ENCODE measurements around the gene OR2H2.

The OR2H2 gene

DNA sequence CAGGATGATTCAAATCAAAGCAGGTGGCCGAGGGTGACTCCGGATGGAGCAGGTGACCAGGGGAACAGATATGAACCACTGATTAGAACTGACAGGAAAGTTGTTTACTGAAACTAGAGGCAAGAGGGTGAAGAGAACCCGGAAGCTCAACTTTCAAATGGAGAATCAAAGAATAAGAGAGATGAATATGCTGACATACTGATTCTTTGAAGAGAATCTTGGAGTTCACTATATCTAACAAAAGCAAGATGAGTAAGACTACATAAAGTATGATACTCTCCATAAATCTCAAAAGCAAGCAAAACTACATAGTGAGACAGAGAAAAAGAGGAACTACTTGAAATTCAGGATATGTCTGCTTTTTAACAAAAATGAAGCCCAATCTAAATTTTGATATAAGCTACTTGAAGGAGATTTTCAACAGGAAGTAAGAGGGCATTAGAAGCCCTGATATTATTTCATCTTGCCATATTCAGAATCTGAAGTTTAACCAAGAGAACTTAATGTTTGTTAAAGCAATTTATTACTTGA is 21.4 kb upstream of the OR2H2 start (continued):
- TF ChIP-seq, protein P1, sequence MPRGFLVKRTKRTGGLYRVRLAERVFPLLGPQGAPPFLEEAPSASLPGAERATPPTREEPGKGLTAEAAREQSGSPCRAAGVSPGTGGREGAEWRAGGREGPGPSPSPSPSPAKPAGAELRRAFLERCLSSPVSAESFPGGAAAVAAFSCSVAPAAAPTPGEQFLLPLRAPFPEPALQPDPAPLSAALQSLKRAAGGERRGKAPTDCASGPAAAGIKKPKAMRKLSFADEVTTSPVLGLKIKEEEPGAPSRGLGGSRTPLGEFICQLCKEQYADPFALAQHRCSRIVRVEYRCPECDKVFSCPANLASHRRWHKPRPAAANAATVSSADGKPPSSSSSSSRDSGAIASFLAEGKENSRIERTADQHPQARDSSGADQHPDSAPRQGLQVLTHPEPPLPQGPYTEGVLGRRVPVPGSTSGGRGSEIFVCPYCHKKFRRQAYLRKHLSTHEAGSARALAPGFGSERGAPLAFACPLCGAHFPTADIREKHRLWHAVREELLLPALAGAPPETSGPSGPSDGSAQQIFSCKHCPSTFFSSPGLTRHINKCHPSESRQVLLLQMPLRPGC (tag by site-specific recombination; IDR thresholded peaks at IDR 0.05), result no peak
- TF ChIP-seq, protein P2, sequence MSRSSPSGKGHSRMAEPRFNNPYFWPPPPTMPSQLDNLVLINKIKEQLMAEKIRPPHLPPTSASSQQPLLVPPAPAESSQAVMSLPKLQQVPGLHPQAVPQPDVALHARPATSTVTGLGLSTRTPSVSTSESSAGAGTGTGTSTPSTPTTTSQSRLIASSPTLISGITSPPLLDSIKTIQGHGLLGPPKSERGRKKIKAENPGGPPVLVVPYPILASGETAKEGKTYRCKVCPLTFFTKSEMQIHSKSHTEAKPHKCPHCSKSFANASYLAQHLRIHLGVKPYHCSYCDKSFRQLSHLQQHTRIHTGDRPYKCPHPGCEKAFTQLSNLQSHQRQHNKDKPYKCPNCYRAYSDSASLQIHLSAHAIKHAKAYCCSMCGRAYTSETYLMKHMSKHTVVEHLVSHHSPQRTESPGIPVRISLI (tag by site-specific recombination; IDR thresholded peaks at IDR 0.05), result no peak
- TF ChIP-seq MYNN (tag by site-specific recombination; IDR thresholded peaks at IDR 0.05; ENCODE audit: borderline replicate concordance), result no peak

GRCh38 chr6:29564875-29565274 is 20.0 kb upstream of the OR2H2 start:
- no peaks in the 10 kb centered on the region for H3K9me3 ChIP-seq (ENCODE audit: control insufficient read depth, insufficient read depth, low read depth, low read length)
- TF ChIP-seq ZNF529 (tag by site-specific recombination; IDR thresholded peaks at IDR 0.05; ENCODE audit: insufficient replicate concordance) (no peak), ZNF2 (tag by site-specific recombination; IDR thresholded peaks at IDR 0.05) (no peak), MZF1 (tag by site-specific recombination; IDR thresholded peaks at IDR 0.05; ENCODE audit: borderline replicate concordance) (no peak)
- TF ChIP-seq, protein P3, sequence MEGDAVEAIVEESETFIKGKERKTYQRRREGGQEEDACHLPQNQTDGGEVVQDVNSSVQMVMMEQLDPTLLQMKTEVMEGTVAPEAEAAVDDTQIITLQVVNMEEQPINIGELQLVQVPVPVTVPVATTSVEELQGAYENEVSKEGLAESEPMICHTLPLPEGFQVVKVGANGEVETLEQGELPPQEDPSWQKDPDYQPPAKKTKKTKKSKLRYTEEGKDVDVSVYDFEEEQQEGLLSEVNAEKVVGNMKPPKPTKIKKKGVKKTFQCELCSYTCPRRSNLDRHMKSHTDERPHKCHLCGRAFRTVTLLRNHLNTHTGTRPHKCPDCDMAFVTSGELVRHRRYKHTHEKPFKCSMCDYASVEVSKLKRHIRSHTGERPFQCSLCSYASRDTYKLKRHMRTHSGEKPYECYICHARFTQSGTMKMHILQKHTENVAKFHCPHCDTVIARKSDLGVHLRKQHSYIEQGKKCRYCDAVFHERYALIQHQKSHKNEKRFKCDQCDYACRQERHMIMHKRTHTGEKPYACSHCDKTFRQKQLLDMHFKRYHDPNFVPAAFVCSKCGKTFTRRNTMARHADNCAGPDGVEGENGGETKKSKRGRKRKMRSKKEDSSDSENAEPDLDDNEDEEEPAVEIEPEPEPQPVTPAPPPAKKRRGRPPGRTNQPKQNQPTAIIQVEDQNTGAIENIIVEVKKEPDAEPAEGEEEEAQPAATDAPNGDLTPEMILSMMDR (tag by site-specific recombination; IDR thresholded peaks at IDR 0.05), result no peak
- H3K4me1 ChIP-seq (ENCODE audit: control insufficient read depth, insufficient read depth, low read length), result no peaks in the 10 kb centered on the region
- H3K27ac ChIP-seq (ENCODE audit: extremely low read depth, low read depth, low read length), result no peak overlapping the region
- H3K36me3 ChIP-seq (ENCODE audit: control insufficient read depth in 2 of 2, insufficient read depth in 1 of 2, low read length in 2 of 2), result no peaks in the 10 kb centered on the region
- POLR2A ChIA-PET, result interaction anchor here (0.5 kb wide), 1 partner anchor 993 kb away, joined by 3 read pairs; no protein-coding TSS in a partner anchor
- CTCF ChIA-PET, result interaction anchor here (0.7 kb wide), 1 partner anchor 83 kb away, joined by 4 read pairs; no protein-coding TSS in a partner anchor
- no peak overlapping the region for H3K4me3 ChIP-seq (ENCODE audit: low read depth, low read length)

GRCh38 chr6:29566856-29567255 is 18.1 kb upstream of the OR2H2 start:
- Histone ChIP-seq H3K27ac (ENCODE audit: extremely low read depth, low read depth, low read length) (no peak overlapping the region), H3K9me3 (ENCODE audit: control insufficient read depth, insufficient read depth, low read depth, low read length) (no peaks in the 10 kb centered on the region), H3K4me3 (ENCODE audit: low read depth, low read length) (no peak overlapping the region), H3K4me1 (ENCODE audit: control insufficient read depth, insufficient read depth, low read length) (no peaks in the 10 kb centered on the region), H3K36me3 (ENCODE audit: control insufficient read depth in 2 of 2, insufficient read depth in 1 of 2, low read length in 2 of 2) (no peaks in the 10 kb centered on the region)
- TF ChIP-seq ZBTB1 (tag by site-specific recombination; IDR thresholded peaks at IDR 0.05), result no peak
- no peak for TF ChIP-seq ZNF768 (tag by site-specific recombination; IDR thresholded peaks at IDR 0.05)
- TF ChIP-seq, protein P4, sequence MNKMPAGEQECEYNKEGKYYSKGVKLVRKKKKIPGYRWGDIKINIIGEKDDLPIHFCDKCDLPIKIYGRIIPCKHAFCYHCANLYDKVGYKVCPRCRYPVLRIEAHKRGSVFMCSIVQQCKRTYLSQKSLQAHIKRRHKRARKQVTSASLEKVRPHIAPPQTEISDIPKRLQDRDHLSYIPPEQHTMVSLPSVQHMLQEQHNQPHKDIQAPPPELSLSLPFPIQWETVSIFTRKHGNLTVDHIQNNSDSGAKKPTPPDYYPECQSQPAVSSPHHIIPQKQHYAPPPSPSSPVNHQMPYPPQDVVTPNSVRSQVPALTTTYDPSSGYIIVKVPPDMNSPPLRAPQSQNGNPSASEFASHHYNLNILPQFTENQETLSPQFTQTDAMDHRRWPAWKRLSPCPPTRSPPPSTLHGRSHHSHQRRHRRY (tag by site-specific recombination; IDR thresholded peaks at IDR 0.05), result no peak
- no peak for TF ChIP-seq PRDM10 (tag by site-specific recombination; IDR thresholded peaks at IDR 0.05)
- no peak for TF ChIP-seq KLF1 (tag by site-specific recombination; IDR thresholded peaks at IDR 0.05)
- TF ChIP-seq ZNF621 (tag by site-specific recombination; IDR thresholded peaks at IDR 0.05), result no peak
- ChIA-PET CTCF (no interaction called here), POLR2A (no interaction called here)
